NCI-H1092 (cell line): Measurements from ENCODE around the gene ATP2A1.
"Not testable (repeated sequence)": the region's sequence is repeated elsewhere in the genome, so short reads cannot be mapped to it uniquely, and the experiment has no call there.

ENCODE experiments used
- DNase-seq: peaks from one replicate; lab custom pipeline; 2025; lab: John Stamatoyannopoulos, UW

ATP2A1 gene

GRCh38 chr16:28910086-28911031, 32.1 kb downstream of the ATP2A1 start:
- DNase-seq: peak; percentile 13

- DNase-seq: no peak
These were observed 34.3 kb downstream of the ATP2A1 start for GRCh38 chr16:28912558-28912957.

GRCh38 chr16:28913946-28914724, 35.8 kb downstream of the ATP2A1 start:
- DNase-seq: no peak

- DNase-seq: no peak
These were observed 36.9 kb downstream of the ATP2A1 start for GRCh38 chr16:28915181-28915580.

- DNase-seq: no peak
These were observed 38.8 kb downstream of the ATP2A1 start for GRCh38 chr16:28917095-28917494.

- DNase-seq: no peak
These were observed 40.4 kb downstream of the ATP2A1 start for GRCh38 chr16:28918698-28919097.

GRCh38 chr16:28923231-28923587, 44.9 kb downstream of the ATP2A1 start:
- DNase-seq: no peak

GRCh38 chr16:28923652-28924398, 45.5 kb downstream of the ATP2A1 start:
- no peak for DNase-seq

GRCh38 chr16:28924399-28924761, 46.1 kb downstream of the ATP2A1 start:
- DNase-seq: no peak

GRCh38 chr16:28924762-28925385, 46.6 kb downstream of the ATP2A1 start, which contains the start of gene RABEP2:
TSS of gene RABEP2 (minus strand) at chr16:28925238. CDS start at chr16:28925163, 75 bp downstream.
- DNase-seq: peak; percentile 90

- no peak for DNase-seq
These were observed 47.3 kb downstream of the ATP2A1 start for GRCh38 chr16:28925386-28926228.

GRCh38 chr16:28926284-28926683, 48.0 kb downstream of the ATP2A1 start:
- DNase-seq: not testable (repeated sequence)

GRCh38 chr16:28927815-28928214, 49.5 kb downstream of the ATP2A1 start:
- DNase-seq: no peak

GRCh38 chr16:28930203-28930602, 51.9 kb downstream of the ATP2A1 start:
- no peak for DNase-seq

GRCh38 chr16:28930652-28931051, 52.4 kb downstream of the ATP2A1 start:
- DNase-seq: no peak

- no peak for DNase-seq
These were observed 53.5 kb downstream of the ATP2A1 start, which contains the start of gene CD19 for GRCh38 chr16:28931801-28932225. TSS of gene CD19 (plus strand) at chr16:28931971. CDS start at chr16:28932001, 30 bp downstream.

- no peak for DNase-seq
These were observed 54.3 kb downstream of the ATP2A1 start for GRCh38 chr16:28932339-28933141.

GRCh38 chr16:28933171-28933570, 54.9 kb downstream of the ATP2A1 start:
- no peak for DNase-seq

- DNase-seq: no peak
These were observed 57.1 kb downstream of the ATP2A1 start for GRCh38 chr16:28935346-28935745.
